ENCODE measurements around the gene CHI3L1.

Gene CHI3L1

GRCh38 chr1:203184467-203184866 is 2.0 kb downstream of the CHI3L1 start:
- no peak for DNase-seq (ENCODE audit: extremely low read depth, insufficient read length)
- no peaks in the 10 kb centered on the region for H3K27me3 ChIP-seq (replicated peaks; ENCODE audit: control insufficient read depth, insufficient read depth, low read length)
- H3K36me3 ChIP-seq (ENCODE audit: control insufficient read depth, insufficient read depth, low read length), result no peaks in the 10 kb centered on the region
- TF ChIP-seq CTCF (IDR thresholded peaks at IDR 0.05; ENCODE audit: insufficient read depth, low read length, poor library complexity, severe bottlenecking), result no peak
- H3K4me3 ChIP-seq (replicated peaks; ENCODE audit: low read depth, low read length), result no peak overlapping the region

- Histone ChIP-seq H3K4me3 (replicated peaks; ENCODE audit: low read depth, low read length) (no peak overlapping the region), H3K27me3 (replicated peaks; ENCODE audit: control insufficient read depth, insufficient read depth, low read length) (no peaks in the 10 kb centered on the region), H3K36me3 (ENCODE audit: control insufficient read depth, insufficient read depth, low read length) (no peaks in the 10 kb centered on the region)
- no peak for DNase-seq (ENCODE audit: extremely low read depth, insufficient read length)
- TF ChIP-seq CTCF (IDR thresholded peaks at IDR 0.05; ENCODE audit: insufficient read depth, low read length, poor library complexity, severe bottlenecking), result no peak
These were observed 2.7 kb downstream of the CHI3L1 start for GRCh38 chr1:203183828-203184227.

GRCh38 chr1:203182387-203182953 is 4.0 kb downstream of the CHI3L1 start:
- no peak for TF ChIP-seq CTCF (IDR thresholded peaks at IDR 0.05; ENCODE audit: insufficient read depth, low read length, poor library complexity, severe bottlenecking)
- Histone ChIP-seq H3K27me3 (replicated peaks; ENCODE audit: control insufficient read depth, insufficient read depth, low read length) (no peaks in the 10 kb centered on the region), H3K36me3 (ENCODE audit: control insufficient read depth, insufficient read depth, low read length) (no peaks in the 10 kb centered on the region), H3K4me3 (replicated peaks; ENCODE audit: low read depth, low read length) (no peak overlapping the region)
- DNase-seq (ENCODE audit: extremely low read depth, insufficient read length), result no peak

GRCh38 chr1:203181586-203182386 is 4.7 kb downstream of the CHI3L1 start:
- H3K4me3 ChIP-seq (replicated peaks; ENCODE audit: low read depth, low read length), result no peak overlapping the region
- H3K36me3 ChIP-seq (ENCODE audit: control insufficient read depth, insufficient read depth, low read length), result no peaks in the 10 kb centered on the region
- no peak for TF ChIP-seq CTCF (IDR thresholded peaks at IDR 0.05; ENCODE audit: insufficient read depth, low read length, poor library complexity, severe bottlenecking)
- H3K27me3 ChIP-seq (replicated peaks; ENCODE audit: control insufficient read depth, insufficient read depth, low read length), result no peaks in the 10 kb centered on the region
- DNase-seq (ENCODE audit: extremely low read depth, insufficient read length), result no peak

- DNase-seq (ENCODE audit: extremely low read depth, insufficient read length), result no peak
- Histone ChIP-seq H3K36me3 (ENCODE audit: control insufficient read depth, insufficient read depth, low read length) (no peaks in the 10 kb centered on the region), H3K27me3 (replicated peaks; ENCODE audit: control insufficient read depth, insufficient read depth, low read length) (no peaks in the 10 kb centered on the region), H3K4me3 (replicated peaks; ENCODE audit: low read depth, low read length) (no peak overlapping the region)
- TF ChIP-seq CTCF (IDR thresholded peaks at IDR 0.05; ENCODE audit: insufficient read depth, low read length, poor library complexity, severe bottlenecking), result no peak
These were observed 5.7 kb downstream of the CHI3L1 start for GRCh38 chr1:203180611-203181330.
